ENCODE data around the gene GALR2.

The GALR2 gene

DNA sequence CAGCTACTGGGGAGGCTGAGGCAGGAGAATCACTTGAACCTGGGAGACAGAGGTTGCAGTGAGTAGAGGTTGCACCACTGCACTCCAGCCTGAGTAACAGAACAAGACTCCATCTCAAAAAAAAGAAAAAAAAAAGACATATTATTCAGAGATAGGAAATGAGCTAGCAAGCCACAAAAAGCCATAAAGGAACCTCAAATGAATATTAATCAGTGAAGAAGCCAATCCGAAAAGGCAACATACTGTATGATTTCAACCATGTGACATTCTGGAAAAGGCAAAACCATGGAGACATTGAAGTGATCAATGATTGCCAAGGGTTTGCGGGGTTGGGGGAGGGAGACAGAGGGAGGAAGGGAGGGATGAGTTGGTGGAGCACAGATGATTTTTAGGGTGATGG lies 37.4 kb downstream of the GALR2 start:
- no peak overlapping the region for H3K27ac ChIP-seq
- TF ChIP-seq, protein P1, sequence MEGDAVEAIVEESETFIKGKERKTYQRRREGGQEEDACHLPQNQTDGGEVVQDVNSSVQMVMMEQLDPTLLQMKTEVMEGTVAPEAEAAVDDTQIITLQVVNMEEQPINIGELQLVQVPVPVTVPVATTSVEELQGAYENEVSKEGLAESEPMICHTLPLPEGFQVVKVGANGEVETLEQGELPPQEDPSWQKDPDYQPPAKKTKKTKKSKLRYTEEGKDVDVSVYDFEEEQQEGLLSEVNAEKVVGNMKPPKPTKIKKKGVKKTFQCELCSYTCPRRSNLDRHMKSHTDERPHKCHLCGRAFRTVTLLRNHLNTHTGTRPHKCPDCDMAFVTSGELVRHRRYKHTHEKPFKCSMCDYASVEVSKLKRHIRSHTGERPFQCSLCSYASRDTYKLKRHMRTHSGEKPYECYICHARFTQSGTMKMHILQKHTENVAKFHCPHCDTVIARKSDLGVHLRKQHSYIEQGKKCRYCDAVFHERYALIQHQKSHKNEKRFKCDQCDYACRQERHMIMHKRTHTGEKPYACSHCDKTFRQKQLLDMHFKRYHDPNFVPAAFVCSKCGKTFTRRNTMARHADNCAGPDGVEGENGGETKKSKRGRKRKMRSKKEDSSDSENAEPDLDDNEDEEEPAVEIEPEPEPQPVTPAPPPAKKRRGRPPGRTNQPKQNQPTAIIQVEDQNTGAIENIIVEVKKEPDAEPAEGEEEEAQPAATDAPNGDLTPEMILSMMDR (conservative IDR thresholded peaks at IDR 0.05), result no peak

DNA sequence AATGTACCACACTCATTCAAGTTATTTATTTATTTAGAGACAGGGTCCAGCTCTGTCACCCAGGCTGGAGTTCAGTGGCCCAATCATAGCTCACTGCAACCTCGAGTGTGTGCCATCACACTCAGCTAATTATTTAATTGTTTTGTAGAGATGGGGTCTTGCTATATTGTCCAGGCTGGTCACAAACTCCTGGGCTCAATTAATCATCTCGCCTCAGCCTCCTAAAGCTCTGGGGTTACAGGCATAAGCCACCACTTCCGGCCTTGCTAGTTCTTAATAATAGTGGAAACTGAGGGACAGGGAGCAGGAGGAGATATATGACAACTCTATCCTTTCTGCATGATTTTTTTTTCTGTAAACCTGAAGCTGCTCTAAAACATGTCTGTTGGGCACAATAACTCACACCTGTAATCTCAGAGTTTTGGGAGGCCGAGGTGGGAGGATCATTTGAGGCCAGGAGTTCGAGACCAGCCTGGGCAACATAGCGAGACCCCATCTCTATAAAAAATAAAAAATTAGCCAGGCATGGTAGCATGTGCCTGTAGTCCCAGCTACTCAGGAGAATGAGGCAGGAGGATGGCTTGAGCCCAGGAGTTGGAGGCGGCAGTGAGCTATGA lies 40.7 kb downstream of the GALR2 start:
- no peak overlapping the region for H3K27ac ChIP-seq
- TF ChIP-seq, protein P1 (conservative IDR thresholded peaks at IDR 0.05), result no peak

DNA sequence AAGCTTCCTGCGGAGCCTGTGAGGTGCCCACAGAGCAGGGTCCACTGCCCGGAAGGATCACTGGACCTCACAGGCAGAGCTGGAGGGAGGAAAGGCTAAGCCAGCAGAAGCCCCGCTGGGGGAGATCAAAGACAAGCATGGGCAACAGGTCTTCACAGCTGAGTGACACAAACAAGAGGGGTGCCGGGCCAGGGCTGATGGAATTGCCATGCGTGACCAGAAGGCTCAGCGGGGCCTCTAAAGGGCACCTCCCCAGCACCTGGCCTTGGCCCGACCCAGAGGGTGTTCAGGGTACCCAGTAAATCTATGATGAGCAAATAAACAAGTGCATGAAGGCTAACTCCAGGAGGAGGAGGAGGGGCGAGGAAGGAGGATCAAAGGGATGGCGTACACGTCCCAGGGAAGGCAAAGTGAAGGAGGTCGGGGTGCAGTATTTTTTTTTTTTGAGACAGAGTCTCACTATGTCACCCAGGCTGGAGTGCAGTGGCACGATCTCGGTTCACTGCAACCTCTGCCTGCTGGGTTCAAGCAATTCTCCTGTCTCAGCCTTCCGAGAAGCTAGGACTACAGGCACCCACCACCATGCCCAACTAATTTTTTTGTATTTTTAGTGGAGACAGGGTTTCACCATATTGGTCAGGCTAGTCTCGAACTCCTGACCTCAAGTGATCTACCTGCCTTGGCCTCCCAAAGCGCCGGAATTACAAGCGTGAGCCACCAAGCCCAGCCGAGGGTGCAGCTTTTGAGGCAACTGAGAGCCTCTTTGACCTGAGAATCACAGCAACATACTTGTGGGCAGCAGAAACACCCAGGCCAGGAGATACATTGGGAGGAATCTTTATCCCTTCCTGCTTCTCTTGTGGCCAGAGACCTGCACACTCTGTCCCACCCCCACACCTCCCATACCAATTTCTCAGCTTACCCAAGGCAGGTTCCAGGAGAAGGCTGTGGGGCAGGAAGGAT lies 45.1 kb downstream of the GALR2 start:
- H3K27ac ChIP-seq, result no peak overlapping the region
- TF ChIP-seq, protein P1 (conservative IDR thresholded peaks at IDR 0.05), result no peak

DNA sequence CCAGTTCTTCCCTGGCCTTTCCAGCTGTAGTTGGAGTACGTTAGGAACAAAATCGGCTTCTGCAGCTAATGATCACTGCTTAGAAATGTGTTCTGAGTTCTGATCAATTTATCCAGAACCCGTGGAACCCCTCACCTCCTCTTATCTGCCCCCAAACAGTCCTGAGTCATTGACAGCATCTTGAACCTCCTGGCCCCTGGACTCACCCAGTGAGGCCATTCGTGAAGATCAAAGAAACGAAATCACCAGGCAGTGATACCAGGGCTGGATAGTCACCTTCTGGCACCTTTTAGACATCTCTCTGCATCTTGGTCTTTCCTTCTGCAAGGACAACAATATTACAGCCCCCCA lies 46.1 kb downstream of the GALR2 start:
- no peak overlapping the region for H3K27ac ChIP-seq
- TF ChIP-seq, protein P1 (conservative IDR thresholded peaks at IDR 0.05), result no peak

DNA sequence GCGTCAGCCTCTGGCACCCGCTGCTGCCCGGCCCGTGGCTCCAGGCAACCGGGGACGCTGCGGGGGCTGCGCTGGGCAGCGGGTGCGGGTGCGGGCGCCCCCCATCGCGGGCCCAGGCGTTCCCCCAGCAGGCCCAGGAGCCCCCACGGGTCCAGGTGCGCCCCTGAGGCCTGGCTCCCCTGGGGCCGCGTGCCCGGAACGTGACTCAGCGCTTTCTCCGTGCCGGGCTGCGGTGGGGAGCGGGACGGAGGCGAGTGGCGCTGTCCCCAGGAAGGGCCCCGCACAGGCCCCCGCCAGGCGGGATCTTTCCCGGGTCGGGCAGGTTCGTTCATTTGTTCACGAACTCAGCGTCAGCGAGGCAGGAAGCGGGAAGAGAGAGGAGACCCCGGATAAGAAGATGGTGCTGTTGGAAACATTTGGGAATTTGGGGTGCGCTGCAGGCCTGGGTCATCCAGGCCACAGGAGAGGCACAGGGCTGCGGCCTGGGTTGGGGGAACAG lies 47.4 kb downstream of the GALR2 start:
- peak overlapping the region; percentile 29; the same call in 1 of the 2 replicates for H3K27ac ChIP-seq
- TF ChIP-seq, protein P1 (conservative IDR thresholded peaks at IDR 0.05), result no peak

DNA sequence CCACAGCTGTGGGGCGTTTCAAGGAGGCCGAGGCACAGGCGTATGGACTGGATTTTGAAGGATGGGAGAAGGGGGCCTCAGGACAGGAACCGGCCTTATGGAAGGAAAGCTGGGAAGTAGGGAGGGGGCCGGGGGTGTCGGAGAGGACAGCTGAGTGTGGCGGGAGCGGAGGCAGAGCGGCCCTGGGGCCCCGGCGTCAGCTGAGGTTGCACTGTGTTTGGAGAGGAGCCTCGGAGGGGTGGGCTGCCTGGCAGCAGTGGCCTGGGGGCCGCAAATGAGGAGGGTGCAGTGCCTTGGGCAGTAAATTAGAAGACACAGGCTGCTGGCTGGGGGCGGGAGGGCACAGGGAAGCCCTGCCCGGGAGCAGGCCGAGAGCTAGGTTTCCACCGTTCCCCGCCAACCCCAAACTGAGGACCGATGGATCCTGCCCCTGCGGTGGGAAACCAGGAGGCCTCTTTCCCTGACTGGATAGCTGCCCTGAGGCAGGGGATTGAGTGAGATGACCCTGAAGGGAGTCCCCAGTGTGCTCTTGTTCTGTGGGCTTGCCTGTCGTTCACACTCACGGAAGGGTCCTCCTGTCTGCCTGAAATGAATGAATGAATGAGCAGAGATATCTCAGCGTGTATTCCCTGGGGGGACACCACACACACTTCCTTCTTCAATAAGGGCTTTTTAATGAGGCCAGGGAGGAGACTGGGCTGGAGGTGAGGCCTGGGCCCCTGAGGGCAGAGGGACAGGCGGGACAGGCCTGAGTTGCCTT lies 48.0 kb downstream of the GALR2 start:
- TF ChIP-seq, protein P1 (conservative IDR thresholded peaks at IDR 0.05), result no peak
- no peak overlapping the region; the same call in 1 of the 2 replicates for H3K27ac ChIP-seq

DNA sequence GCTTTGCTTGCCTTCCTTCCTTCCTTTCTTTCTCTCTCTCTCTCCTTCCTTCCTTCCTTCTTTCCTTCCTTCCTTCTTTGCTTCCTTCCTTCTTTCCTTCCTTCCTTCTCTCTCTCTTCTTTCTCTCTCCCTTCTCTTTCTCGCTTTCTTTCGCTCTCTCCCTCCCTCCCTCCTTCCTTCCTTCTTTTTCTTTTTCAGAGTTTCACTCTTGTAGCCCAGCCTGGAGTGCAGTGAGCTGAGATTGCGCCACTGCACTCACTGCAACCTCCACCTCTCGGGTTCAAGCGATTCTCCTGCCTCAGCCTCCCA lies 48.6 kb downstream of the GALR2 start:
- TF ChIP-seq, protein P1 (conservative IDR thresholded peaks at IDR 0.05), result no peak
- H3K27ac ChIP-seq, result no peak overlapping the region

Measured in VCaP (cell line).